ENCODE data around the gene RTTN. TPM values are rescaled to one million over a fixed set of nuclear protein-coding genes. Genes with fewer than 3 reads are reported as not detected.

Gene RTTN
- total and polyA plus RNA-seq, 2 experiments from 2014 or later: 7.2 to 31.0 TPM

DNA sequence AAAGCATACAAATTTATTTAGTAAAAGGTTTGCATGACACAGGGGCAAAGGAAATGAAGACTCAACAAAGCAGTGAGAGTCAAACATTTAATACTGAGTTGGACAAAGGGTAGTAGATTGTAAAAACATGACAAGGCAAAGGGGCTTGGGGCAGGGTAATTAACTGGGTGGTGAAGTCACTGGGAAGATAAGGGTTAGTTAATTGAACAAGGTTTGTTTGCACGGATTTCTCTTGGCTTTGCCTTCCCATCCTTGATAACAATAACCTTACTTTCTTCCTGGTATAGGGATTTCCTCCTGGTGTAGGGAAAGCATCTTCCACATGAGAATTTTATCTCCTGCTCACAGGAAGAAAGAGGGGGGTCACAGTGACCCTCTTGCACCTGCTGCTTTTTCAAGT, 26.8 kb upstream of the RTTN start (continued):
- TF ChIP-seq, protein P1, sequence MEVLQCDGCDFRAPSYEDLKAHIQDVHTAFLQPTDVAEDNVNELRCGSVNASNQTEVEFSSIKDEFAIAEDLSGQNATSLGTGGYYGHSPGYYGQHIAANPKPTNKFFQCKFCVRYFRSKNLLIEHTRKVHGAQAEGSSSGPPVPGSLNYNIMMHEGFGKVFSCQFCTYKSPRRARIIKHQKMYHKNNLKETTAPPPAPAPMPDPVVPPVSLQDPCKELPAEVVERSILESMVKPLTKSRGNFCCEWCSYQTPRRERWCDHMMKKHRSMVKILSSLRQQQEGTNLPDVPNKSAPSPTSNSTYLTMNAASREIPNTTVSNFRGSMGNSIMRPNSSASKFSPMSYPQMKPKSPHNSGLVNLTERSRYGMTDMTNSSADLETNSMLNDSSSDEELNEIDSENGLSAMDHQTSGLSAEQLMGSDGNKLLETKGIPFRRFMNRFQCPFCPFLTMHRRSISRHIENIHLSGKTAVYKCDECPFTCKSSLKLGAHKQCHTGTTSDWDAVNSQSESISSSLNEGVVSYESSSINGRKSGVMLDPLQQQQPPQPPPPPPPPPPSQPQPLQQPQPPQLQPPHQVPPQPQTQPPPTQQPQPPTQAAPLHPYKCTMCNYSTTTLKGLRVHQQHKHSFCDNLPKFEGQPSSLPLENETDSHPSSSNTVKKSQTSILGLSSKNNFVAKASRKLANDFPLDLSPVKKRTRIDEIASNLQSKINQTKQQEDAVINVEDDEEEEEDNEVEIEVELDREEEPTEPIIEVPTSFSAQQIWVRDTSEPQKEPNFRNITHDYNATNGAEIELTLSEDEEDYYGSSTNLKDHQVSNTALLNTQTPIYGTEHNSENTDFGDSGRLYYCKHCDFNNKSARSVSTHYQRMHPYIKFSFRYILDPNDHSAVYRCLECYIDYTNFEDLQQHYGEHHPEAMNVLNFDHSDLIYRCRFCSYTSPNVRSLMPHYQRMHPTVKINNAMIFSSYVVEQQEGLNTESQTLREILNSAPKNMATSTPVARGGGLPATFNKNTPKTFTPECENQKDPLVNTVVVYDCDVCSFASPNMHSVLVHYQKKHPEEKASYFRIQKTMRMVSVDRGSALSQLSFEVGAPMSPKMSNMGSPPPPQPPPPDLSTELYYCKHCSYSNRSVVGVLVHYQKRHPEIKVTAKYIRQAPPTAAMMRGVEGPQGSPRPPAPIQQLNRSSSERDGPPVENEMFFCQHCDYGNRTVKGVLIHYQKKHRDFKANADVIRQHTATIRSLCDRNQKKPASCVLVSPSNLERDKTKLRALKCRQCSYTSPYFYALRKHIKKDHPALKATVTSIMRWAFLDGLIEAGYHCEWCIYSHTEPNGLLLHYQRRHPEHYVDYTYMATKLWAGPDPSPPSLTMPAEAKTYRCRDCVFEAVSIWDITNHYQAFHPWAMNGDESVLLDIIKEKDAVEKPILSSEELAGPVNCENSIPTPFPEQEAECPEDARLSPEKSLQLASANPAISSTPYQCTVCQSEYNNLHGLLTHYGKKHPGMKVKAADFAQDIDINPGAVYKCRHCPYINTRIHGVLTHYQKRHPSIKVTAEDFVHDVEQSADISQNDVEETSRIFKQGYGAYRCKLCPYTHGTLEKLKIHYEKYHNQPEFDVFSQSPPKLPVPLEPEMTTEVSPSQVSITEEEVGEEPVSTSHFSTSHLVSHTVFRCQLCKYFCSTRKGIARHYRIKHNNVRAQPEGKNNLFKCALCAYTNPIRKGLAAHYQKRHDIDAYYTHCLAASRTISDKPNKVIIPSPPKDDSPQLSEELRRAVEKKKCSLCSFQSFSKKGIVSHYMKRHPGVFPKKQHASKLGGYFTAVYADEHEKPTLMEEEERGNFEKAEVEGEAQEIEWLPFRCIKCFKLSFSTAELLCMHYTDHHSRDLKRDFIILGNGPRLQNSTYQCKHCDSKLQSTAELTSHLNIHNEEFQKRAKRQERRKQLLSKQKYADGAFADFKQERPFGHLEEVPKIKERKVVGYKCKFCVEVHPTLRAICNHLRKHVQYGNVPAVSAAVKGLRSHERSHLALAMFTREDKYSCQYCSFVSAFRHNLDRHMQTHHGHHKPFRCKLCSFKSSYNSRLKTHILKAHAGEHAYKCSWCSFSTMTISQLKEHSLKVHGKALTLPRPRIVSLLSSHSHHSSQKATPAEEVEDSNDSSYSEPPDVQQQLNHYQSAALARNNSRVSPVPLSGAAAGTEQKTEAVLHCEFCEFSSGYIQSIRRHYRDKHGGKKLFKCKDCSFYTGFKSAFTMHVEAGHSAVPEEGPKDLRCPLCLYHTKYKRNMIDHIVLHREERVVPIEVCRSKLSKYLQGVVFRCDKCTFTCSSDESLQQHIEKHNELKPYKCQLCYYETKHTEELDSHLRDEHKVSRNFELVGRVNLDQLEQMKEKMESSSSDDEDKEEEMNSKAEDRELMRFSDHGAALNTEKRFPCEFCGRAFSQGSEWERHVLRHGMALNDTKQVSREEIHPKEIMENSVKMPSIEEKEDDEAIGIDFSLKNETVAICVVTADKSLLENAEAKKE (CRISPR knock-in tag; IDR thresholded peaks at IDR 0.05): no peak

DNA sequence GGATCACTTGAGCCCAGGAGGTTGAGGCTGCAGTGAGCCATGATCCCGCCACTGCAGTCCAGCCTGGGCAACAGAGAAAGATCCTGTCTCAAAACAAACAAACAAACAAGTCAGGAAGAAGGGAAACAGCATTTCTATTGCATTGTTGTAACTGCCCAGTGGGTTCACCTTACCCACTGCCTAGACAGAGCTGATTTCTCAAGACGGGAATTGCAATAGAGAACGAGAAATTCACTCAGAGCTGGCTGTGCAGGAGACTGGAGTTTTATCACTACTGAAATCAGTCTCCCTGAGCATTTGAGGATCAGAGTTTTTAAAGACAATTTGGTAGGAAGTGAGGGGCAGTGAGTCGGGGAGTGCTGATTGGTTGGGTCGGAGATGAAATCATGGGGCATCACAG, 24.2 kb upstream of the RTTN start:
- H2AFZ ChIP-seq: no peak overlapping the region
- H3K4me1 ChIP-seq (ENCODE audit: insufficient read depth): no peaks in the 10 kb centered on the region
- H3K36me3 ChIP-seq (ENCODE audit: insufficient read depth): no peaks in the 10 kb centered on the region
- no peak overlapping the region for H3K4me3 ChIP-seq
- Mint-ChIP-seq H3K4me3 (no peak overlapping the region), H3K27me3 (ENCODE audit: insufficient read depth, low read depth, poor library complexity) (peaks cover 4% of the 10 kb centered on the region), H3K27ac (no peak overlapping the region), H3K9me3 (peaks cover 9% of the 10 kb centered on the region; the same call in 1 of the 3 replicates), H3K4me1 (peaks cover 4% of the 10 kb centered on the region; the same call in 2 of the 3 replicates), H3K36me3 (ENCODE audit: low read depth) (no peaks in the 10 kb centered on the region)
- H3K27ac ChIP-seq (ENCODE audit: low read depth): no peak overlapping the region
- no peak for ATAC-seq
- no peaks in the 10 kb centered on the region for H3K79me2 ChIP-seq (replicated peaks; ENCODE audit: insufficient read depth)
- H3K9me2 ChIP-seq (ENCODE audit: insufficient read depth): peaks cover 5% of the 10 kb centered on the region; the same call in 1 of the 2 replicates
- no peak overlapping the region for H3K4me2 ChIP-seq
- no peaks in the 10 kb centered on the region for H3K27me3 ChIP-seq (ENCODE audit: insufficient read depth)
- no peaks in the 10 kb centered on the region for H4K20me1 ChIP-seq (replicated peaks; ENCODE audit: insufficient read depth)
- H3F3A ChIP-seq (replicated peaks; ENCODE audit: low read depth): no peaks in the 10 kb centered on the region
- no peak for DNase-seq (ENCODE audit: low spot score)
- TF ChIP-seq POLR2AphosphoS5 (IDR thresholded peaks at IDR 0.05; ENCODE audit: low read depth): no peak
- no peak for TF ChIP-seq CREB1 (CRISPR knock-in tag; IDR thresholded peaks at IDR 0.05; ENCODE audit: low read depth)
- TF ChIP-seq ZNF331 (CRISPR knock-in tag; IDR thresholded peaks at IDR 0.05; ENCODE audit: low read depth): no peak
- TF ChIP-seq JUNB (IDR thresholded peaks at IDR 0.05; ENCODE audit: unreplicated experiment): no peak
- TF ChIP-seq, protein P2, sequence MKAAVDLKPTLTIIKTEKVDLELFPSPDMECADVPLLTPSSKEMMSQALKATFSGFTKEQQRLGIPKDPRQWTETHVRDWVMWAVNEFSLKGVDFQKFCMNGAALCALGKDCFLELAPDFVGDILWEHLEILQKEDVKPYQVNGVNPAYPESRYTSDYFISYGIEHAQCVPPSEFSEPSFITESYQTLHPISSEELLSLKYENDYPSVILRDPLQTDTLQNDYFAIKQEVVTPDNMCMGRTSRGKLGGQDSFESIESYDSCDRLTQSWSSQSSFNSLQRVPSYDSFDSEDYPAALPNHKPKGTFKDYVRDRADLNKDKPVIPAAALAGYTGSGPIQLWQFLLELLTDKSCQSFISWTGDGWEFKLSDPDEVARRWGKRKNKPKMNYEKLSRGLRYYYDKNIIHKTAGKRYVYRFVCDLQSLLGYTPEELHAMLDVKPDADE (IDR thresholded peaks at IDR 0.05): no peak
- TF ChIP-seq, protein P3, sequence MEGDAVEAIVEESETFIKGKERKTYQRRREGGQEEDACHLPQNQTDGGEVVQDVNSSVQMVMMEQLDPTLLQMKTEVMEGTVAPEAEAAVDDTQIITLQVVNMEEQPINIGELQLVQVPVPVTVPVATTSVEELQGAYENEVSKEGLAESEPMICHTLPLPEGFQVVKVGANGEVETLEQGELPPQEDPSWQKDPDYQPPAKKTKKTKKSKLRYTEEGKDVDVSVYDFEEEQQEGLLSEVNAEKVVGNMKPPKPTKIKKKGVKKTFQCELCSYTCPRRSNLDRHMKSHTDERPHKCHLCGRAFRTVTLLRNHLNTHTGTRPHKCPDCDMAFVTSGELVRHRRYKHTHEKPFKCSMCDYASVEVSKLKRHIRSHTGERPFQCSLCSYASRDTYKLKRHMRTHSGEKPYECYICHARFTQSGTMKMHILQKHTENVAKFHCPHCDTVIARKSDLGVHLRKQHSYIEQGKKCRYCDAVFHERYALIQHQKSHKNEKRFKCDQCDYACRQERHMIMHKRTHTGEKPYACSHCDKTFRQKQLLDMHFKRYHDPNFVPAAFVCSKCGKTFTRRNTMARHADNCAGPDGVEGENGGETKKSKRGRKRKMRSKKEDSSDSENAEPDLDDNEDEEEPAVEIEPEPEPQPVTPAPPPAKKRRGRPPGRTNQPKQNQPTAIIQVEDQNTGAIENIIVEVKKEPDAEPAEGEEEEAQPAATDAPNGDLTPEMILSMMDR (conservative IDR thresholded peaks at IDR 0.05; ENCODE audit: low read depth in 2 of 2): no peak
- TF ChIP-seq ZNF114 (CRISPR knock-in tag; IDR thresholded peaks at IDR 0.05): no peak
- TF ChIP-seq NANOG (IDR thresholded peaks at IDR 0.05; ENCODE audit: borderline replicate concordance): no peak
- TF ChIP-seq EZH2 (IDR thresholded peaks at IDR 0.05; ENCODE audit: low read depth, unreplicated experiment): no peak
- no peak for TF ChIP-seq EZH2phosphoT487 (IDR thresholded peaks at IDR 0.05; ENCODE audit: unreplicated experiment)

Data from GM23338 (cell line).